ENCODE measurements around the gene IFTAP. TPM values are rescaled to one million over a fixed set of nuclear protein-coding genes. Genes with fewer than 3 reads are reported as not detected.

IFTAP gene
- total and polyA plus RNA-seq, 4 experiments from 2014 or later, result 0.94 to 6.6 (median 2.9) TPM

DNA sequence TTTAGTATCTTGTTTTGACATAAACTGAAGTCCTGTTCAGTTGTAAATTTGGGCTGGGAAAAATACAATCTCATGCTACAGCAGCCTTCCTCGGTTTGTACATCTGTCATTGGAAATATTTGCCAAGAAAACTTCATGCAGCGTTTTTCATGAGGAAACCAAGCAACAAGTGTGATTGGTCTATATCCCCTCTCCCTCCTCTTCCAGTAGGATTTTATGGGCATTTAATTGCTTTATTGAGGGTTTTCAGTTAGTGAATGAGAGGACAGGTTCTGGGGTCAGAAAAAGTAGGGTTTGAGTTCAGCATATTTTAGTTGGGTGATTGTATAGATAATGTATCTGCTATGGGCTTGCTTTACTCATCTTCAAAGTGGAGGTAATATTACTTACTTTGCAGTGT, 93.8 kb downstream of the IFTAP start:
- H3K4me3 Mint-ChIP-seq, result no peak overlapping the region
- Histone ChIP-seq H3K4me3 (ENCODE audit: low read length in 2 of 2) (no peak overlapping the region), H3K27me3 (ENCODE audit: insufficient read depth, low read length) (no peaks in the 10 kb centered on the region), H3K4me1 (ENCODE audit: insufficient read depth, low read length) (peaks cover 11% of the 10 kb centered on the region), H3K27ac (ENCODE audit: low read depth, low read length) (no peak overlapping the region), H3K9me3 (ENCODE audit: control insufficient read depth in 1 of 2, low read length in 2 of 2) (no peaks in the 10 kb centered on the region), H3K36me3 (ENCODE audit: insufficient read depth, low read length) (no peaks in the 10 kb centered on the region)
- no peaks in the 10 kb centered on the region for H3K9me3 Mint-ChIP-seq
- intact Hi-C loops (cut with micrococcal nuclease), result no loop called here
- ChIA-PET POLR2A (ENCODE audit: partially characterized antibody) (no interaction called here), CTCF (ENCODE audit: partially characterized antibody) (interaction anchor here (1.0 to 2.0 kb wide), 2 partner anchors 14 to 16 kb away, joined by 3 to 6 read pairs; no protein-coding TSS in a partner anchor)
- DNase-seq, result no peak
- H3K27ac Mint-ChIP-seq, result no peak overlapping the region
- no peaks in the 10 kb centered on the region for H3K36me3 Mint-ChIP-seq
- H3K4me1 Mint-ChIP-seq, result peaks cover 8 to 13% (median 10%) of the 10 kb centered on the region in 4 donors
- peaks cover 25 to 38% of the 10 kb centered on the region in 2 donors for H3K27me3 Mint-ChIP-seq

GRCh38 chr11:36688571-36689291, 94.4 kb downstream of the IFTAP start:
- H3K27ac Mint-ChIP-seq, result no peak overlapping the region
- H3K36me3 Mint-ChIP-seq, result no peaks in the 10 kb centered on the region
- Histone ChIP-seq H3K4me3 (ENCODE audit: low read length in 2 of 2) (no peak overlapping the region), H3K4me1 (ENCODE audit: insufficient read depth, low read length) (peaks cover 11% of the 10 kb centered on the region), H3K27me3 (ENCODE audit: insufficient read depth, low read length) (no peaks in the 10 kb centered on the region), H3K9me3 (ENCODE audit: control insufficient read depth in 1 of 2, low read length in 2 of 2) (no peaks in the 10 kb centered on the region), H3K27ac (ENCODE audit: low read depth, low read length) (no peak overlapping the region), H3K36me3 (ENCODE audit: insufficient read depth, low read length) (no peaks in the 10 kb centered on the region)
- POLR2A ChIA-PET (ENCODE audit: partially characterized antibody), result no interaction called here
- intact Hi-C loops (cut with micrococcal nuclease), result no loop called here
- no peak for DNase-seq
- no peak overlapping the region for H3K4me3 Mint-ChIP-seq
- no peaks in the 10 kb centered on the region for H3K9me3 Mint-ChIP-seq
- peaks cover 8 to 13% (median 10%) of the 10 kb centered on the region in 4 donors for H3K4me1 Mint-ChIP-seq
- H3K27me3 Mint-ChIP-seq, result peaks cover 25 to 37% of the 10 kb centered on the region in 2 donors
- CTCF ChIA-PET (ENCODE audit: partially characterized antibody), result interaction anchor here (1.3 to 2.0 kb wide), 2 partner anchors 15 to 17 kb away, joined by 3 to 6 read pairs; no protein-coding TSS in a partner anchor

DNA sequence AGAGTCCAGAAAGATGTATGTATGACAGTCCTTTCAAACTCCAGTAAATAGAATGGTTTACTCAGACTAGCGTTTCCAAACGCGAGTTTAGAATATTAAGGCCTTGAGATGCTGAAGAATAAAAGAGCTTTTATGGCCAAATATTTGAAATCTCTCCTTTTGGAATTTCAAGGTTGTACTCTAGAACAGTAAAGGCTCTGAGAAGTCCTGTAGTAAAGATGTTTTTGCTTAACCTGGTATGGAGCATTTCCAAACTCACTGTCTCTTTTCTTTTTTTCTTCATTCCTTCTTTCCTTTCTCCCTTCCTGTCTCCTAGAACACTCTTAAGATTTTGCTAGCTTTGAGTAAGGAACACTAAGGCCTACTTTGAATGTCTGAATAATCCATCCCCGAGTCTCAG, 95.1 kb downstream of the IFTAP start:
- Histone ChIP-seq H3K27ac (ENCODE audit: low read depth, low read length) (no peak overlapping the region), H3K27me3 (ENCODE audit: insufficient read depth, low read length) (no peaks in the 10 kb centered on the region), H3K36me3 (ENCODE audit: insufficient read depth, low read length) (no peaks in the 10 kb centered on the region), H3K4me3 (ENCODE audit: low read length in 2 of 2) (no peak overlapping the region), H3K9me3 (ENCODE audit: control insufficient read depth in 1 of 2, low read length in 2 of 2) (no peaks in the 10 kb centered on the region), H3K4me1 (ENCODE audit: insufficient read depth, low read length) (peaks cover 10% of the 10 kb centered on the region)
- intact Hi-C loops (cut with micrococcal nuclease), result no loop called here
- H3K4me3 Mint-ChIP-seq, result no peak overlapping the region
- peaks cover 5 to 11% (median 9%) of the 10 kb centered on the region in 4 donors for H3K4me1 Mint-ChIP-seq
- ChIA-PET CTCF (ENCODE audit: partially characterized antibody) (interaction anchor here (1.1 to 2.0 kb wide), 3 partner anchors 15 to 125 kb away, joined by 3 to 6 read pairs (median 3); no protein-coding TSS in a partner anchor), POLR2A (ENCODE audit: partially characterized antibody) (no interaction called here)
- no peak overlapping the region for H3K27ac Mint-ChIP-seq
- peaks cover 25 to 37% of the 10 kb centered on the region in 2 donors for H3K27me3 Mint-ChIP-seq
- H3K36me3 Mint-ChIP-seq, result no peaks in the 10 kb centered on the region
- H3K9me3 Mint-ChIP-seq, result no peaks in the 10 kb centered on the region
- DNase-seq, result no peak

GRCh38 chr11:36692704-36693103, 98.4 kb downstream of the IFTAP start:
- intact Hi-C loops (cut with micrococcal nuclease), result no loop called here
- Mint-ChIP-seq H3K4me1 (no peaks in the 10 kb centered on the region), H3K36me3 (no peaks in the 10 kb centered on the region), H3K27ac (no peak overlapping the region), H3K4me3 (no peak overlapping the region), H3K27me3 (peaks cover 17 to 30% of the 10 kb centered on the region in 2 donors), H3K9me3 (peaks cover 0 to 2% (median 0%) of the 10 kb centered on the region in 8 donors)
- Histone ChIP-seq H3K4me1 (ENCODE audit: insufficient read depth, low read length) (no peaks in the 10 kb centered on the region), H3K27ac (ENCODE audit: low read depth, low read length) (no peak overlapping the region), H3K4me3 (ENCODE audit: low read length in 2 of 2) (no peak overlapping the region), H3K36me3 (ENCODE audit: insufficient read depth, low read length) (no peaks in the 10 kb centered on the region), H3K27me3 (ENCODE audit: insufficient read depth, low read length) (no peaks in the 10 kb centered on the region), H3K9me3 (ENCODE audit: control insufficient read depth in 1 of 2, low read length in 2 of 2) (no peaks in the 10 kb centered on the region)
- CTCF ChIA-PET (ENCODE audit: partially characterized antibody), result interaction anchor here (0.8 kb wide), 1 partner anchor 21 kb away, joined by 3 read pairs; no protein-coding TSS in a partner anchor
- POLR2A ChIA-PET (ENCODE audit: partially characterized antibody), result no interaction called here
- no peak for DNase-seq

- H3K4me1 ChIP-seq (ENCODE audit: insufficient read depth, low read length), result no peaks in the 10 kb centered on the region
- no peaks in the 10 kb centered on the region for H3K27me3 ChIP-seq (ENCODE audit: insufficient read depth, low read length)
- H3K27ac ChIP-seq (ENCODE audit: low read depth, low read length), result no peak overlapping the region
- H3K4me3 Mint-ChIP-seq, result no peak overlapping the region
- H3K27me3 Mint-ChIP-seq, result peaks cover 14 to 29% of the 10 kb centered on the region in 2 donors
- no peaks in the 10 kb centered on the region for H3K4me1 Mint-ChIP-seq
- CTCF ChIA-PET (ENCODE audit: partially characterized antibody), result interaction anchor here (0.8 kb wide), 1 partner anchor 22 kb away, joined by 3 read pairs; no protein-coding TSS in a partner anchor
- H3K9me3 Mint-ChIP-seq, result peaks cover 0 to 2% (median 0%) of the 10 kb centered on the region in 8 donors
- intact Hi-C loops (cut with micrococcal nuclease), result no loop called here
- no peaks in the 10 kb centered on the region for H3K36me3 ChIP-seq (ENCODE audit: insufficient read depth, low read length)
- no peak for DNase-seq
- no peak overlapping the region for H3K27ac Mint-ChIP-seq
- no peaks in the 10 kb centered on the region for H3K9me3 ChIP-seq (ENCODE audit: control insufficient read depth in 1 of 2, low read length in 2 of 2)
- POLR2A ChIA-PET (ENCODE audit: partially characterized antibody), result no interaction called here
- H3K4me3 ChIP-seq (ENCODE audit: low read length in 2 of 2), result no peak overlapping the region
- no peaks in the 10 kb centered on the region for H3K36me3 Mint-ChIP-seq
Measured at GRCh38 chr11:36693139-36693843, 99.0 kb downstream of the IFTAP start.

DNA sequence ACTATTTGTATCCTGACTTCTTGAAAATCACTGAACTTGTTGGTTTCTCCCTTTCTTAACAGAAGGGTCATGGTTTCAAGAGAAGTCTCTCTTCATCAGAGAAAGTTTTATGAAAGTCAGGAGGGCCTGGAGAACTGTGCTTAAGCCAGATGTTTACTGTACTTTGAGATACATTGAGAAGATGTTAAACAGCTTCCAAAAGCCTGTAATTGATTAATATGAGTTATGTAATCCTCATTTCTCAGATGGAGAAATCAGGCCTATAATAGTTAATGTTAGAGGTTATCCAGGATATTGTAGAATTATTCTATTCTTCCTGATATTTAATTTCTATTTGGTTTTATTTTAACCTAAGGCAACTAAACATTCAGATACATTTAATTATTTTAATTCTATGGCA, 100.8 kb downstream of the IFTAP start:
- no peaks in the 10 kb centered on the region for H3K9me3 ChIP-seq (ENCODE audit: control insufficient read depth in 1 of 2, low read length in 2 of 2)
- intact Hi-C loops (cut with micrococcal nuclease), result no loop called here
- Mint-ChIP-seq H3K27ac (no peak overlapping the region), H3K27me3 (peaks cover 8 to 16% of the 10 kb centered on the region in 2 donors), H3K9me3 (peaks cover 0 to 2% (median 0%) of the 10 kb centered on the region in 8 donors), H3K36me3 (no peaks in the 10 kb centered on the region), H3K4me3 (no peak overlapping the region), H3K4me1 (no peaks in the 10 kb centered on the region)
- no peaks in the 10 kb centered on the region for H3K4me1 ChIP-seq (ENCODE audit: insufficient read depth, low read length)
- no peak for DNase-seq
- ChIA-PET POLR2A (ENCODE audit: partially characterized antibody) (no interaction called here), CTCF (ENCODE audit: partially characterized antibody) (no interaction called here)
- H3K27ac ChIP-seq (ENCODE audit: low read depth, low read length), result no peak overlapping the region
- no peaks in the 10 kb centered on the region for H3K36me3 ChIP-seq (ENCODE audit: insufficient read depth, low read length)
- no peaks in the 10 kb centered on the region for H3K27me3 ChIP-seq (ENCODE audit: insufficient read depth, low read length)
- H3K4me3 ChIP-seq (ENCODE audit: low read length in 2 of 2), result no peak overlapping the region

DNA sequence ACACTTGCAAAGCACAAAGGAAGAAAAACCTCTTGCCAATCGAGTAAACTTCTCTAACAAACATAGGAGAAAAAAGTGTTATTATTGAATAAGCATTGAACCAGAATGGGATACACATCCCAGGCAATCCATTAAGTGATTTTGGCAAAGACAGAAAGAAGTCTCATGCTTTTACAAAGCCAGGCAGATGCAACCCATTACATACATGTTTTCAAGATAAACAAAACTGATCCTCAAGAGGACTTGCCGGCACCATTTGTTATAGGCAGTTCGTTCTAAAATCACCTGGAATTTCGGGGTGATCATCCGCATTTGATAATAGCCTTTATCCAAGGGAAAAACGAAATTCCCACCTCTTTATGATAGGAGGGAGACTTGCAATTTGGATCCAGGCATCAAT, 101.3 kb downstream of the IFTAP start:
- Mint-ChIP-seq H3K9me3 (peaks cover 0 to 2% (median 0%) of the 10 kb centered on the region in 8 donors), H3K4me1 (no peaks in the 10 kb centered on the region), H3K4me3 (no peak overlapping the region), H3K36me3 (no peaks in the 10 kb centered on the region), H3K27me3 (peaks cover 8 to 15% of the 10 kb centered on the region in 2 donors), H3K27ac (no peak overlapping the region)
- intact Hi-C loops (cut with micrococcal nuclease), result no loop called here
- H3K4me3 ChIP-seq (ENCODE audit: low read length in 2 of 2), result no peak overlapping the region
- H3K36me3 ChIP-seq (ENCODE audit: insufficient read depth, low read length), result no peaks in the 10 kb centered on the region
- POLR2A ChIA-PET (ENCODE audit: partially characterized antibody), result interaction anchor here (0.6 kb wide), 1 partner anchor 81 kb away, joined by 3 read pairs; no protein-coding TSS in a partner anchor
- H3K27ac ChIP-seq (ENCODE audit: low read depth, low read length), result no peak overlapping the region
- H3K27me3 ChIP-seq (ENCODE audit: insufficient read depth, low read length), result no peaks in the 10 kb centered on the region
- DNase-seq, result no peak
- H3K9me3 ChIP-seq (ENCODE audit: control insufficient read depth in 1 of 2, low read length in 2 of 2), result no peaks in the 10 kb centered on the region
- CTCF ChIA-PET (ENCODE audit: partially characterized antibody), result no interaction called here
- no peaks in the 10 kb centered on the region for H3K4me1 ChIP-seq (ENCODE audit: insufficient read depth, low read length)
